Measurements from ENCODE around the gene ARL15. TPM values are rescaled to one million over a fixed set of nuclear protein-coding genes. Genes with fewer than 3 reads are reported as not detected.

Gene ARL15
- total and polyA plus RNA-seq, 2 donors (not counting 1 experiment from before 2014, with no cell fraction given) = 5.8 to 20.5 TPM

DNA sequence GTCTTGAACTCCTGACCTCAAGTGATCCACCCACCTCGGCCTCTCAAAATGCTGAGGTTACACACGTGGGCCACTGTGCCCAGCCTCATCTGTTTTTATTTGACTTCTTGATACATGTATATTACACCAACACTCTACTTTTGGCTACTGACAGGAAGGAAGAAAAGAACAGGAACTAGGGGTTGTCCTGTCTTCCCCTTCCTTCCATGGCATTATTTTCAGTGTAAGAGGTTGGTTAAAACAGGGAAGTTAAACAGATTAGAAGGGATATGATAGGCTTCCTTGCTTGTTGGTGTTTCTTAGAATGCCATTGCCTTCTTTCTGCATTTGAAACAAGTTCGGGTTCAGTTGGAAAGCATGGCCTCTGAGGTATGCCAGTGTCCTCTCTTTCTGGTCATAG, 437.1 kb downstream of the ARL15 start:
- CTCF ChIA-PET = no interaction called here
- no peak overlapping the region for H3K27ac Mint-ChIP-seq

DNA sequence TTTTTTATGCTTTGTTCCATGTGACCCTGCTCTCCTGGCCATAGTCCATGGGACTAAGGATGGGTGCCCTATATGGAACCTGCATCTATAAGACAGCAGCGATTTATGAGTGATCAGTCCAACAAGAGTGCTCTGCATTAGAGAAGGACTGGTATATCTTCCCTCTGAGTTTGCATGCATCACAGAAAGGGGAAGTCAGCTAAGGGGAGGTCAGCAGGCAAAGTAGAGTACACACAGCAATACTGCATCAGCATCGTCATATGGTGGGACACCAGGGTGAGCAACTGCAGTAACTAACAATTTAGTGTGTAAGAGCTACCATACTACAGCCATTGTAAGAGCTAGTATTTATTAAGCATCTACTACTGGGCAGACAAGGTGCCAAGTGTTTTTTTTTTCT, 438.6 kb downstream of the ARL15 start:
- Histone ChIP-seq H3K9me3 (ENCODE audit: control extremely low read depth in 1 of 3, control insufficient read depth in 2 of 3, insufficient read depth in 1 of 3, low read length in 2 of 3) (peaks cover 0 to 6% (median 0%) of the 10 kb centered on the region in 3 donors), H3K79me2 (ENCODE audit: control insufficient read depth, insufficient read depth, low read length) (no peaks in the 10 kb centered on the region), H2AFZ (ENCODE audit: insufficient read depth, low read depth, low read length, poor library complexity, severe bottlenecking) (no peak overlapping the region), H3K4me3 (ENCODE audit: control extremely low read depth in 1 of 5, extremely low read depth in 1 of 5, insufficient read depth in 1 of 5, low read depth in 2 of 5, low read length in 4 of 5) (no peak overlapping the region), H3K4me2 (replicated peaks; ENCODE audit: low read depth, low read length, poor library complexity, severe bottlenecking) (no peak overlapping the region), H4K20me1 (ENCODE audit: control insufficient read depth, insufficient read depth, low read length, poor library complexity, severe bottlenecking) (no peaks in the 10 kb centered on the region), H3K36me3 (replicated peaks in 1 of 2; ENCODE audit: control extremely low read depth in 1 of 2, control insufficient read depth in 1 of 2, extremely low read depth in 1 of 2, insufficient read depth in 2 of 2, low read length in 1 of 2) (no peaks in the 10 kb centered on the region), H3K9ac (ENCODE audit: low read length) (no peak overlapping the region), H3K27ac (ENCODE audit: low read length in 2 of 2) (no peak overlapping the region), H3K27me3 (replicated peaks in 1 of 4; ENCODE audit: control extremely low read depth in 1 of 4, control insufficient read depth in 3 of 4, insufficient read depth in 4 of 4, low read length in 3 of 4) (no peaks in the 10 kb centered on the region), H3K4me1 (ENCODE audit: control insufficient read depth in 2 of 2, insufficient read depth in 2 of 2, low read length in 2 of 2) (no peaks in the 10 kb centered on the region)
- Mint-ChIP-seq H3K27ac (no peak overlapping the region), H3K9me3 (ENCODE audit: insufficient read depth) (no peaks in the 10 kb centered on the region), H3K4me3 (no peak overlapping the region), H3K4me1 (no peaks in the 10 kb centered on the region), H3K27me3 (peaks cover under 1% of the 10 kb centered on the region)
- CTCF ChIA-PET = no interaction called here
- POLR2A ChIA-PET = no interaction called here
- intact Hi-C loops (cut with micrococcal nuclease) = no loop called here
- ATAC-seq (ENCODE audit: low read depth) (no peak), DNase-seq (no peak)
- no peak for TF ChIP-seq CTCF (IDR thresholded peaks at IDR 0.05)
- no peak for TF ChIP-seq EZH2 (IDR thresholded peaks at IDR 0.05; ENCODE audit: borderline replicate concordance, insufficient read depth, low read depth, low read length, poor library complexity, severe bottlenecking)
- WGBS (ENCODE audit: insufficient coverage) = 90% methylated on average over 2 of the region's 2 CpGs

More for the DNA sequence above, 437.1 kb downstream of the ARL15 start:
- POLR2A ChIA-PET = no interaction called here
- Mint-ChIP-seq H3K27me3 (no peaks in the 10 kb centered on the region), H3K4me3 (no peak overlapping the region), H3K4me1 (no peaks in the 10 kb centered on the region), H3K9me3 (ENCODE audit: insufficient read depth) (no peaks in the 10 kb centered on the region)
- H3K36me3 ChIP-seq (replicated peaks in 1 of 2; ENCODE audit: control extremely low read depth in 1 of 2, control insufficient read depth in 1 of 2, extremely low read depth in 1 of 2, insufficient read depth in 2 of 2, low read length in 1 of 2) = no peaks in the 10 kb centered on the region
- H3K4me1 ChIP-seq (ENCODE audit: control insufficient read depth in 2 of 2, insufficient read depth in 2 of 2, low read length in 2 of 2) = no peaks in the 10 kb centered on the region
- ATAC-seq (ENCODE audit: low read depth) (no peak), DNase-seq (no peak)
- no peak overlapping the region for H3K4me2 ChIP-seq (replicated peaks; ENCODE audit: low read depth, low read length, poor library complexity, severe bottlenecking)
- no peak for TF ChIP-seq CTCF (IDR thresholded peaks at IDR 0.05)
- no peak for TF ChIP-seq EZH2 (IDR thresholded peaks at IDR 0.05; ENCODE audit: borderline replicate concordance, insufficient read depth, low read depth, low read length, poor library complexity, severe bottlenecking)
- H2AFZ ChIP-seq (ENCODE audit: insufficient read depth, low read depth, low read length, poor library complexity, severe bottlenecking) = no peak overlapping the region
- H3K9ac ChIP-seq (ENCODE audit: low read length) = no peak overlapping the region
- WGBS (ENCODE audit: insufficient coverage) = 100% methylated on average over 1 of the region's 3 CpGs
- H3K79me2 ChIP-seq (ENCODE audit: control insufficient read depth, insufficient read depth, low read length) = no peaks in the 10 kb centered on the region
- H3K27ac ChIP-seq (ENCODE audit: low read length in 2 of 2) = no peak overlapping the region
- H4K20me1 ChIP-seq (ENCODE audit: control insufficient read depth, insufficient read depth, low read length, poor library complexity, severe bottlenecking) = no peaks in the 10 kb centered on the region
- H3K4me3 ChIP-seq (ENCODE audit: control extremely low read depth in 1 of 5, extremely low read depth in 1 of 5, insufficient read depth in 1 of 5, low read depth in 2 of 5, low read length in 4 of 5) = no peak overlapping the region
- H3K9me3 ChIP-seq (ENCODE audit: control extremely low read depth in 1 of 3, control insufficient read depth in 2 of 3, insufficient read depth in 1 of 3, low read length in 2 of 3) = peaks cover 0 to 6% (median 0%) of the 10 kb centered on the region in 3 donors
- no peaks in the 10 kb centered on the region for H3K27me3 ChIP-seq (replicated peaks in 1 of 4; ENCODE audit: control extremely low read depth in 1 of 4, control insufficient read depth in 3 of 4, insufficient read depth in 4 of 4, low read length in 3 of 4)
- intact Hi-C loops (cut with micrococcal nuclease) = no loop called here

Data from B cell (primary cell).